ENCODE measurements around the gene FRYL.
"Not testable (repeated sequence)": the region's sequence is repeated elsewhere in the genome, so short reads cannot be mapped to it uniquely, and the experiment has no call there.

The FRYL gene

DNA sequence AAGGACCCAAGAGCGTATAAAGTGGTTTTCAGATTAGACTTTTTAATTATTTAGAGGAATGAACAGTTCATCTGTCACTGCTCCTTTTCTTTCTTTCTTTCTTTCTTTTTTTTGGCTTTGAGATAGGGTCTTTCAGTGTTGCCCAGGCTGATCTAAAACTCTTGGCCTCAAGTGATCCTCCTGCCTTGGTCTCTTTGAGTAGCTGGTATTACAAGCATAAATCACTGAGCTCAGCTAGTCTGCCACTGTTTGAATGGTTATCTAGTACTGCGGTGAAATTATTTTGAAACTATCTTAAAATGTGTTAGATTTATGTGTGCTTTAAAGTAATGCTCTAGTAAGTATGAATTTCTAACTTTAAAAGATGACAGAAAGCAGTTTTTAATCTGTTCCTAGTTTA is 6.5 kb upstream of the FRYL start:
- no peak for DNase-seq (ENCODE audit: low read depth, low spot score)

DNA sequence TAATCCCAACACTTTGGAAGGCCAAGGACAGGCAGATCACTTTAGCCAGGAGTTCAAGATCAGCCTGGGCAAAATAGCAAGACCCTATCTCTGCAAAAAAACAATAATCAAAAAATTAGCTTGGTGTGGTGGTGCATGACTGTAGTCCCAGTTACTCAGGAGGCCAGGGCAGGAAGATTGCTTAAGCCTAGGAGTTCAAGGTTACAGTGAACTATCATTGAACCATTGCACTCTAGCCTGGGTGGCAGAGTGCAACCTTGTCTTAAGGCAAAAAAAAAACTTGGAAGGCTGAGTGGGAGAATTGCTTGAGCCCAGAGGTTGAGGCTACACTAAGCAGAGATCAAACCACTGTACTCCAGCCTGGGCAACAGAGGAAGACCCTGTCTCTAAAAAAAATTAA is 5.2 kb upstream of the FRYL start:
- no peak for DNase-seq (ENCODE audit: low read depth, low spot score)

DNA sequence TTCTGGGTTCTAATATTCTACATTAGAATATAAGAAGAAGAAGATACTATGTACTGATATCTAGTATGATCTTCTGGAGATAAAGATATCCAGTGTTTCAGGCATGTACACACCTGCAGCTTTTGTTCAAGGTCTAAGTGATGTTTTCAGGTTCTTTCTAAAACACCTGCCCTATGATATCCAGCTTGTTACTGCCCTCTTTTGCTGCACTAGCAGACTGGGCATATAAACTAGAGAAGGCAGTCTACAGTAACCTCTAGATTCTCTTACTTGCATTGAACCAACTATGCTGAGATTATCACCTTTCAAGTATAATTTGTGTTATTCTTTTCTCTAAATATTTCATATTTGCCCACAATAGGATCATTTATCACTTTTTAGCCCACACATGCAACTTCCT is 1.9 kb upstream of the FRYL start:
- no peak for DNase-seq (ENCODE audit: low read depth, low spot score)

DNA sequence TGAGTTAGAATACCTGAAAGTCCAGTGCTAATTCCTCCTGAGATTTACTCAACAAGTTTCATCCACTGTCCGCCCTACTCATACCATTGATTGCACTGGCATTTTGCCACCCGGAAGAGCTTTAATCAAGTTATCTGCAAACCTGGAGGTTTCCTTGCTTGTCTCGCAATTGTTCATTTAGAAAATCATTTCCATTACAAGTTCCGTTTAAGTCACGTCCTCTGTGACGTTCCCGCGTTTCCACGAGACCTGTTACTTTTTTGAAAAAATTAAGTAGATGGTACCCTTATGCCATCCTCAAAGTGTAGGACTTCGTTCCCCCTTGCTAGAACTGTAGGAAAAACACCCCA is 761 bp upstream of the FRYL start:
- no peak for DNase-seq (ENCODE audit: low read depth, low spot score)

DNA sequence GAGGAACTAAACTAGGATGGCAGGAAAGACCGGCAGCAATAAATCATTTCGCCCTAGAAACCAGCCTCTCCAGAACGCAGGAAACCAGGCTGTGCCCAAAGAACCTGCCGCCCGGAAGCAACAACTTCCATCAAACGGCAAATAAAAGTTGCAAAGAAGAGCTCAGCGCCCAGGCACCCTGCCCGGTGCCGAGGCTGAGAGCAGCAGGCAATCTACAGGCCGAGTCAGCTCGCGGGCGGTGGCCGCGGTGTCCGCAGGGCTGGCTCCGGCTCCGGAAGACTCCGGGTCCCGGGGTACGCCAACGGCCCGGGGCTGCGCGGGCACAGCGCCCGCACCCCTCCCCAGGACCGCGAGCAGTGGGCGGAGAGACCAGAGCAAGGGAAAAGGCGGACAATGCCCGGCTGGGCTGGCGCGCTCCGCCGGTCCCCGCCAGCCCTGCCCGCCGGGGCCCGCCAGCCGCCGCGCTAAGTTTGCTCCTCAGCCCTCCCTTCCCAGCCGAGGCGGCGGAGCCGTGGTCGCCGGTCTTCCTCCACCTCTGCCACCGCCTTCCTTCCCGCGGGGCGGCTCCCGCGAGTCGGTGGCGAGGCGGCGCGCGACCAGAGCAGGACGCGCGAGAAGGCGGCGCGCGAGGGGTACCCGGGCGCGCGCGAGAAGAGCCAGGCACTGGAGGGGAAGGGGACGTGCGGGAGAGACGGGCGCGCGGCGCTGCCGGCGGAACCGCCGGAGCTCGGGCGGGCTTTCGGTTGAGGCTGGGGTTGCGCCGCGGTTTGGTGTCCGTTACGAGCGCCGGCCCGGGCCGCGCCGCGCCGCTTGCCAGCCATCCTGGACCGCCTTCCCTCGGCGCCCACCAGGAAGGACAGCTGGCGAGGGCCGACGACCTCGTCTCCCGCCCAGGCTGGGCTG is 733 bp downstream of the FRYL start:
- DNase-seq (ENCODE audit: low read depth, low spot score) = no peak

DNA sequence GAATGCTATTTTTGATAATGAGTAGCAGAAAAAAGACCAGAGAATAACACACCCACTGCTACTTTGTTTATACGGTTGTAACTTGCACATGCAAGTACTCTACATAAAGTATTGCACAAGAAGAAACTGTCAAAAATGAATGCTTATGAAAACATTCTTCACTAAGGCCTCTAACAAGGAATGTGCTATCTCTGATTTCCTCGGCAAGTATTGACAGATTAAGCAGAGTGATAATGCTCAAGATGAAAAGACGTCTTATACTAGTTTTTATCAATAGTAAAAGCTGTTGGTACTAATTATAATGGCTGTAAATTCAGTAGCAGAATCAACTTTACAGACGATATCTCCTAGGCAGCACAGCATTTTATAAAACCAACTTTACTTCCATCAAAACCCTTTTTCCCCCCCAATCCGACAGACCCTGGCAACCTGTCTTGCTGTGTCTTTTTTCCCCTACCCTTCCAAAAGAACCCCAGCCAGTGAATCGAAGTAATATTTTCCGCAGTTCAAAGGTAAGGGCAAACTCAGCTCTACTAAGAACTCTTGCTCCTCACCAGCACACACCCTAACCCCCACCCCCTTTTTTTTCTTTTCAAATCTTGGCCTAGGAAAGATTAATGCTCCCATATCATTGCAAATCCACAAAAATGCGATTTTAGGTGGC is 1.5 kb downstream of the FRYL start:
- no peak for DNase-seq (ENCODE audit: low read depth, low spot score)

DNA sequence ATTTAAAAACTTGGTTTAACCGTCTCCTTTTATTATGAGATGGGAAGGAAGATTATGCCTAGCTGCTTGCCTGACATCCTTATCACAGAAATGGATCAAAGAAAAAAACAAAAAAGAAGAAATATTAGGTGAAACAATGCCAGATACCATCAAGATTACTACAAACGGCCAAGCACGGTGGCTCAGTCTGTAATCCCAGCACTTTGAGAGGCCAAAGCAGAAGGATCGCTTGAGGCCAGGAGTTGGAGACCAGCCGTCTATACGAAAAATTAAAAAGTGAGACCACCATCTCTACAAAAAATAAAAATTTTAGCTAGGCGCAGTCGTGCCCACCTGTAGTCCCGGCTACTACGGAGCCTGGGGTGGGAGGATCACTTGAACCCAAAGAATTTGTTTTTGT is 2.3 kb downstream of the FRYL start:
- no peak for DNase-seq (ENCODE audit: low read depth, low spot score)

DNA sequence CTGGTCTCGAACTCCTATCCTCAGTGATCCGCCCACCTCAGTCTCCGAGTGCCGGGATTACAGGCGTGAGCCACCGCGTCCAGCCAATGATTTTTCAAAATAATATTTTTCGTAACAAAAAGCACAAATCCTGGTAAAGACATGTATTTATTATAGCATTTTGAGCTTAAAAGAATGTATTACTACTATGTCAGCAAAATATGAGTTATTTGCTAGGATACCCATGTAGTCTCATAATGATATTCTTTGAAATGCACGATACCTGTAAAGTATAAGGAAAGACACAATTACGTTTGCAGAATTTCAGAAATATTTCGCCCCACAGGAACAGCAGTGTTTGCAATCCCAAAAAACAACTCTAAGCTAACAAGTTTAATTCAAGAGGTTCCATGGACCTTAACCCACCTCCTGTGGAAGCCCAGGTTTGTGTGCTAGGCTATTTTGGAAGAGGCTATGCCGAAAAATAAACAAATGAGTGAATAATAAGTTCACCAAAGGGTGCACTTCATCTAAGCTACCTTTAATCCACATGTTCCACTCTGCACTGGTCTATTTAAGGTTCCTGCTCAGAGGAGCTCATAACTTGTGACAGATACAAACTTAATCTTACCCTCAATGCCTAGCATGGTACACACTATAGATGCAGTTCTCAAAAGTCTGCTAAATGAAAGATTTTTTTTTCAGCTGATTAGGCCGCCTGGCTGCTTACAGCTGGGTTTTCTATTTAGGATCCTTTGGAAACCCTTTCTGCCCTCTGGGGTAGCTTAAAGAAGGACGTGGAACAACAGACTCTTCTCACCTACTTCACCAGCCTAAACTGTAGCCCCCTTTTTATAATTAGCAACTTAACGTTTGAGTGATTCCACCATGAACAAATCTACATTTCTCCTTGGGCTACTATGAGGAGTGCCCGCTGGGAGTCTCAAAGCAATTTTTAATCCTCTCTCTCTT is 5.0 kb downstream of the FRYL start:
- DNase-seq (ENCODE audit: low read depth, low spot score) = no peak

DNA sequence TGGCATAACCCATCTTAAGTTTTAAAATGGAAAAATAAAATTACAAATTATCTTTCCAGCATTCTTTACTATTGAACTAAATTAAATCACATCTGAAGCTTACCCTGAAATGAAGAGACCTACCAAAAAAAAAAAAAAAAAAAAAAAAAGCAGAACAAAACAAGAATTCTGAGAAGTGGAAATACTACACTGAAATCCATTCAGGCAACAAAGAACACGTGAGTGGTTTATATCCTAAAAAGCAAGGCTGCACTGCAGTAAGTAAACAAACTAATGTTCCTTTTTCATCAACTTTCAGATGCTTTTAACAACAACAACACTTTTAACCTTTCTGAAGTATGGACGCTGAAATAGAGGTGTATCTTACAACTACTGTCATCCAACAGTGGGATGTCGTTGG is 7.5 kb downstream of the FRYL start:
- DNase-seq (ENCODE audit: low read depth, low spot score) = no peak

DNA sequence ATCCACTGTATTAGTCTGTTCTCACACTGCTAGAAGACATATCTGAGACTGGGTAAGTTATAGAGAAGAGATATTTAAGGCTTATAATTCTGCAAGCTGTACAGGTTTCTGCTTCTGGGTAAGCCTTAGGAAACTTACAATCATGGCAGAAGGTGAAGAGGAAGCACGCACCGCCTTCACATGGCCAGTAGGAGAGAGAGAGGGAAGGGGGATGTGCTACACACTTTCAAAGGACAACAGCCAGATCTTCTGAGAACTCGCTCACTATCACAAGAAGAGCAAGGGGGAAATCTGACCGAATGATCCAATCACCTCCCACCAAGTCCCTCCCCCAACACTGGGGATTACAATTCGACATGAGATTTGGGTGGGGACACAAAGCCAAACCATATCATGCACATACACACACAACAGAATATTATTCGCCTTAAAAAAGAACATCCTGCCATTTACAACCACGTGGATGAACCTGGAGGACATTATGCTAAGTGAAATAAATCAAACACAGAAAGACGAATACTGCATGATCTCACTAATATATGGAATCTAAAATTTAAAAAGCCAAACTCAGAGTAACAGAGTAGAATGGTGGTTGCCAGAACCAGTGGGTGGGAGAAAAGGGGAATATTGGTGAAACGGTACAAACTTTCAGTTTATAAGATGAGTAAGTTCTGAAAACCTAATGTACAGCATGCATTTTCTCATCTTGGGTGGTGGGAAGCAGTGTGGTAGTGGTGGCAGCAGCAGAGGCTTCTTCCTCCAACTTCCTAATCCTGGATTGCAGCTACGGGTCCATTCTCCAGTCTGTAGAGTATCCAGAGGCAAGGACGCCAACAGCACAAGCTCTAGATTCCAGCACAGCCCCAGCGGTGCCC is 12.8 kb downstream of the FRYL start:
- no peak for DNase-seq (ENCODE audit: low read depth, low spot score)

DNA sequence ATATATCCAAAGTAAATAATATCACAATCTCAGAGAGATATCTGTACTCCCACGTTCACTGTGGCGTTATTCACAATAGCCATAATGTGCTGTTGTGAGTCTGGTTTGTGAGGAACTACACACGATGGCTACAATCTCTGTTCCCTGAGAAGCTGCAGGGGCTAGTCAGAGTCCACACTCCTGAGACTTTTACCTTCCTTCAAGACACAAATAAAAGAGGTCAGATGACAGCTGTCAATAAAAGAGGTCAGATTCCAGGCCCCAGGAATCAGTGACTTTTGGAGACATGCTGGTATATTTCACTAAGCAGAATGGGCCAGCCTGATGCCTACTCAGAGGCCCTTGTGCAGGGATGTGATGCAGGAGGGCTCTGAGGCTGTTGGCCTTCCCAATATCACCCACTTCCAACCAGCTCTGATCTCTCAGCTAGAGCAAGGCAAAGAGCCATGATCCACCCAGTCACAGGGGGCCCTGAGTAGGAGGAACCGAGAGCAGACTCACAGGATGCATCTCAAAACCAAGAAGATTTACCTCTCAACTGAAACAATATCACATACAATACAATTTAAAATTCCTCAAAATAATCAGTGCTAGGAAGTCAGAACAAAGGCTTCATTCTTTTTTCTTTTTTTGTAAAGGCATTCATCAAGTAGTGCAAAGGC is 13.8 kb downstream of the FRYL start:
- no peak for DNase-seq (ENCODE audit: low read depth, low spot score)

DNA sequence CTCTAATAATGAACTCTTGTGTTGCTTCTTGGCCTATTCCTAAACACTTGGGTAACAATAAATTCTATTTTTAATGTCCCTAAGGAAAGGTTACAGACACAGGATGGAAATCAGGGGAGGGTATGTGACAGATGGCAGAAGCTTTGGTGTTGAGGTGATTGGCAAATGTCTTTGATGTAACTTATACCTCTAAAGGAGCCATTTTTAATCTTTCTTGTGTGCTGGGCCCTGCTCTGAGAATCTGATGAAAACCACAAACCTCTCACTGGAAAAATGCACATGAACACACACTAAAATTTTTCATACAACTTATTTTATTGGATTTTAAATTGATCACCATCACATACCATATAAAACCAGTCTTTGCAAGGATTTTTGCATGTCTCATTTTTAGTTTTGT is 17.7 kb downstream of the FRYL start:
- DNase-seq (ENCODE audit: low read depth, low spot score) = no peak

DNA sequence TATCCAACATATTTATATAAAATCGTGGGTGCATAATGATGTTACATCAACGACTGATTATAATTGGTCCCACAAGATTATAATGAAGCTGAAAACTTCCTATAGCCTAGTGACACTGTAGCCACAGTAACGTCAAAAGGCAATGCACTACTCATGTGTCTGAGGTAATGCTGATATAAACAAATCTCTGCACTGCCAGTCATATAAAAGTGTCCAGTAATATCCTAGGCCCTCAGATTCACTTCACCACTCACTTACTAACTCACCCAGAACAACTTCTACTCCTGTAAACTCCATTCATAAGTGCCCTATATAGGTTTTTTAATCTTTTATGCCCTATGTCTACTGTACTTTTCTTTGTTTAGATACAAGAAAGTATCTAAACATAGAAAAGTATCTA is 18.8 kb downstream of the FRYL start:
- no peak for DNase-seq (ENCODE audit: low read depth, low spot score)

DNA sequence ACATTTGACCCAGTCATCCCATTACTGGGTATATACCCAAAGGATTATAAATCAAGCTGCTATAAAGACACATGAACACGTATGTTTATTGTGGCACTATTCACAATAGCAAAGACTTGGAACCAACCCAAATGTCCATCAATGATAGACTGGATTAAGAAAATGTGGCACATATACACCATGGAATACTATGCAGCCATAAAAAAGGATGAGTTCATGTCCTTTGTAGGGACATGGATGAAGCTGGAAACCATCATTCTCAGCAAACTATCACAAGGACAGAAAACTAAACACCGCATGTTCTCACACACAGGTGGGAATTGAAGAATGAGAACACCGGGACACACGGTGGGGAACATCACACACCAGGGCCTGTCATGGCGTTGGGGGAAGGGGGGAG is 21.4 kb downstream of the FRYL start:
- not testable (repeated sequence) for DNase-seq (ENCODE audit: low read depth, low spot score)

DNA sequence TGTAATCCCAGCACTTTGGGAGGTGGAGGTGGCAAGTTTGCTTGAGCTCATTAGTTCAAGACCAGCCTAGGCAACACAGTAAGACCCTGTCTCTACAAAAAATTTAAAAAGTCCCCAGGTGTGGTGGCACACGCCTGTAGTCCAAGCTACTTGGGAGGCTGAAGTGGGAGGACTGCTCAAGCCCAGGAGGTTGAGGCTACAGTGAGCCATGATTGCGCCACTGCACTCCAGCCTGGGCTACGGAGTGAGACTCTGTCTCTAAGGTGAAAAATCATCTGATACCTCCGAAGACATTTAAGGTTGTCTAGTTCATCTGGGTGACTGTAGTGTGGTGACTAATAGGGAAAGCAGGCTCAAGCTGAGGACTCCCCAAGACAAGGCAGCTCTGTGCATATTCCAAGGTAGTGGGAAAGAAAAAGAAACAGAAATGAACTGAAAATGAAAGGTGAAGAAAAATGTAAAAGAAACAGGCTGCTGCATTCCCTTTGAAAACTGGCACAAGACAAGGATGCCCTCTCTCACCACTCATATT is 23.3 kb downstream of the FRYL start:
- no peak for DNase-seq (ENCODE audit: low read depth, low spot score)

DNA sequence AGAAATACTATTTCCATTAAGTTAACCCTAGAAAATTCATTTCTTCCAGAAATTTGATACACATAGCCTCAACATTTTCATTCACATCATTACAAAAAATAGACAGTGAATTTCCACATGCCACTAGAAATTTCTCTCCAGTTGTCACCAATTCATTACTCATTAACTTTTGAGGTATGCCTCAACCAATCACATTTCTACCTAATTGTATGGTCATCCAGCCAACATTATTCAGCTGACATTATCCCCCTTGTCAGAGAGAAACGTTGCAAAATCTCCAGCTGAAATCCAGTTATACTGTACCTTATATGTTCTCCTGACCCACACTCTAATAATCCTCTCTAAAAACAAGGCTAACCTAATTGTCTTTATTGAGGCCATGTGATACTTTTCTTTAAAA is 24.8 kb downstream of the FRYL start:
- DNase-seq (ENCODE audit: low read depth, low spot score) = no peak

DNA sequence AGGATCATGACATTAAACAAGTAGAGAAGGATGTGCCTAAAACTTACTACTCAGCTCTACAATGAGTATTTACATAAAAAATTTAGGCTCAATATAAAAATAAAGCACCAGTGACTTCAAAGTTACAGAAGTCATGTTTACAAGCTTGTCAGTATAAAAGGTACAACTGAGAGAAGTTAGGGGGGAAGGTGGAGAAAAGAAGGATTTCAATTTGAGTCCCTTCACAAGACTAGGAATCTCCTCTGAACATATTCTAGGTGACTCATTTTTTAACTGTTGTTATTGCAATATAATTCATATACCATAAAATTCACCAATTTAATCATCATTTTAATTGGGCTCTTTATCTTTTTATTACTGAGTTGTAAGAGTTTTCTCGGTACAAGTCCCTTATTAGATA is 26.9 kb downstream of the FRYL start:
- no peak for DNase-seq (ENCODE audit: low read depth, low spot score)

DNA sequence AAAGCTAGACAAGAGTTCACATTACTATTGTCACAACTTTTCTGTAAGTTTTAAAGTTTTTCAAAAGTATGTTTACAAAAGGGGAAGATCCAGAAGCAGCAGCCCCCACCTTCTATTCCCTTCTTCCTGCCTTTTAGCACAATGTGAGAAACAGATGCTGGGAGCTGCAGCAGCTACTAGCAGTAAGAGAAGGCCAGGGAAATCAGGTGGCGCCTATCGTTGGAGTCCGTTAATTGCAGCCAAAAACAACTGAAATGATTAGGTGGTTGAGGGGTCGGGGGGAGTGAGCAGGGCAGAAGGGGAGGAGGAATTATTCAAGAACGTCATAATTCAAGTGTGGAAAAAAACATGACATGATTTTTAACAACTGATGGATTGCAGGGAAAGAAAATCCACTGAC is 27.4 kb downstream of the FRYL start:
- DNase-seq (ENCODE audit: low read depth, low spot score) = no peak

DNA sequence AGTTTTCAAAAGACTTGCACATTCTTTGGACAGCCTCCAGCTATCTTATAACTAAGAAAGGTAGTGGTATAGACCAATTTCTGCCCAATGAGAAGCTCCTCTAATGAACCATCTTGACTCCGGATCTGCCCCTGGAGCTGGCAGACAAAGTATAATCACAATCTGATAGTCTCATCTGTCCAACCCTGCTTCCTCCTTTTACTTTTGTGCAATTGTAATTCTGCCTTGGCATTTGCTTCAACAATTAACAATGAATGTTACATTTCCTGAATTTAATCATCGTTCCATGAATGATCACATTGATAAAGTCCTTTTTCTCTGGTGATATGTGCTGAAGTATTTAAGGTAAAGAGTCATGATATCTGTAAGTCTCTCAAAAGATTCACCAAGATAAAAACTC is 27.8 kb downstream of the FRYL start:
- DNase-seq (ENCODE audit: low read depth, low spot score) = no peak

DNA sequence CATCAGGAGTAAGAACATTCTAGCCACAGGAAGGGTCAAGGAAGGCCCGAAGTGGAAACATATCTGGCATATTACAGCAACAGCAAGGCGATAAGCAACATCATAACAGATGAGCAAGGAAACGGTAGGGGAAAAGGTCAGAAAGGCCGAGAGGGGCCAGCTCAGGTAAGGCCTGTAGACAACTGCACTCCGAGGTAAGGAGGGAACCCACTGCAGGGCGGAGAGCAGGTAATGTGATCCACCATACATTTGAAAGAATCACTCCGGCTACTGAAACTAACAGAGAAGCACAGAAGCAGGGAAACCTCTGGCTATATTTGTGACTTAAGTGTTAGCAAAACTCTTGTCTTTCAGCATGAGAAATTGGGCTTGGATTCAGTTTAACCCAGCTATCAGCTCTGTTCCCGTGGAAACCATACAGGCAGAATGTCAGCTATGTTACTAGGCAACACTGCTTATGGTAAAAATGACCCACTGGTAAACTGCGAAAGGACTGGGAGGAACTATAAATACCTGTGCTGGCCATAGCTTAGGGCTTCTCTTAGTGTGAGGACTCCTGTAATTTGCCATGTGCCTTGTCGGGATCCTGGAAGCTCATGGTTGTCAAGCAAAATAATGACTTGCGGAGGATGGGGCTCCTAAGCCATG is 31.0 kb downstream of the FRYL start:
- DNase-seq (ENCODE audit: low read depth, low spot score) = no peak

Data from activated CD4-positive, CD25-positive, alpha-beta regulatory T cell treated with anti-CD3 and anti-CD28 coated beads, Interleukin-2, amount 50 U/mL, for 16 hours (primary cell).